ENCODE data around the gene IL4R.

DNA sequence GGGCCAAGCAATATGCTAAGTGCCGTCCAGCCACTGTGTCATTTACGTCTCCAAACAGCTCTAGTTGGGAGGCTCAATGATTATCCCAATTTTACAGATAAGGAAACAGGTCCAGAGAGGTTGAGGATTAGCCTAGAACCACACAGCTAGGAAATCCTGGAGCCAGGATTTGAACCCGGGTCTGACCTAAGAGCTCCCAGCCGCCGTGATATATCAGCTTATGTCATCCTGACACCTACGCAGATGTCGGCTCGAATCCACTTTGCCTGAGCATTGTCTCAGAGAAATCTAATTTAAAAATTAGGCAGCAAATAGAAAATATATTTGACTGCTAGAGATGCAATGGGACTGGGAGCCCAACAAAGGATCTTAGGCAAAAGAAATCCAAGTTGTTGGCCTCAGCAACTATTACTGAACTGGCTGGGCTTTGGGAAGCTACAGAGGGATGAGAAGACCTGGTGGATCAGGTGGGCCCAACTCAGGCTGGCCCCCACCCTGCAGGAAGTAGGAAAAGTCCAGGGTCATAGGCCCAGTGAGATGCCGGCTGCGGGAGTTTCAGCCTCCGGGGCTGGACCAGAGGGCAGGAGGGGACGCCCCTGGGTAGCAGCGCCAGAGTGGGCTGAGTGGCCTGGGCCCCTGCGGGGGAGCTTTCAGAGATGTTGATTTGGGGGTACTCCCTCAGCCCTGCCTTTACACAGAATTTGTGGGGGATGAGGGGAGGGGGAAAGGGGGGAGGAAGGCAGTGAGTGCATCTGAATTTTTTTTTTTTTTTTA is 53.1 kb downstream of the IL4R start:
- TF ChIP-seq, protein P1, sequence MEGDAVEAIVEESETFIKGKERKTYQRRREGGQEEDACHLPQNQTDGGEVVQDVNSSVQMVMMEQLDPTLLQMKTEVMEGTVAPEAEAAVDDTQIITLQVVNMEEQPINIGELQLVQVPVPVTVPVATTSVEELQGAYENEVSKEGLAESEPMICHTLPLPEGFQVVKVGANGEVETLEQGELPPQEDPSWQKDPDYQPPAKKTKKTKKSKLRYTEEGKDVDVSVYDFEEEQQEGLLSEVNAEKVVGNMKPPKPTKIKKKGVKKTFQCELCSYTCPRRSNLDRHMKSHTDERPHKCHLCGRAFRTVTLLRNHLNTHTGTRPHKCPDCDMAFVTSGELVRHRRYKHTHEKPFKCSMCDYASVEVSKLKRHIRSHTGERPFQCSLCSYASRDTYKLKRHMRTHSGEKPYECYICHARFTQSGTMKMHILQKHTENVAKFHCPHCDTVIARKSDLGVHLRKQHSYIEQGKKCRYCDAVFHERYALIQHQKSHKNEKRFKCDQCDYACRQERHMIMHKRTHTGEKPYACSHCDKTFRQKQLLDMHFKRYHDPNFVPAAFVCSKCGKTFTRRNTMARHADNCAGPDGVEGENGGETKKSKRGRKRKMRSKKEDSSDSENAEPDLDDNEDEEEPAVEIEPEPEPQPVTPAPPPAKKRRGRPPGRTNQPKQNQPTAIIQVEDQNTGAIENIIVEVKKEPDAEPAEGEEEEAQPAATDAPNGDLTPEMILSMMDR (conservative IDR thresholded peaks at IDR 0.05; ENCODE audit: low read length): no peak
- TF ChIP-seq EZH2phosphoT487 (IDR thresholded peaks at IDR 0.05; ENCODE audit: borderline replicate concordance, low read depth, low read length): no peak

Data from OCI-LY7 (cell line).